CMK (cell line): ENCODE results near the gene EFCAB6.

Experiments
- DNase-seq: peaks from one replicate; pipeline ENCODE4 v3.0.0-alpha.2; 2010; ENCODE audit warnings: low read depth

EFCAB6 gene

DNA sequence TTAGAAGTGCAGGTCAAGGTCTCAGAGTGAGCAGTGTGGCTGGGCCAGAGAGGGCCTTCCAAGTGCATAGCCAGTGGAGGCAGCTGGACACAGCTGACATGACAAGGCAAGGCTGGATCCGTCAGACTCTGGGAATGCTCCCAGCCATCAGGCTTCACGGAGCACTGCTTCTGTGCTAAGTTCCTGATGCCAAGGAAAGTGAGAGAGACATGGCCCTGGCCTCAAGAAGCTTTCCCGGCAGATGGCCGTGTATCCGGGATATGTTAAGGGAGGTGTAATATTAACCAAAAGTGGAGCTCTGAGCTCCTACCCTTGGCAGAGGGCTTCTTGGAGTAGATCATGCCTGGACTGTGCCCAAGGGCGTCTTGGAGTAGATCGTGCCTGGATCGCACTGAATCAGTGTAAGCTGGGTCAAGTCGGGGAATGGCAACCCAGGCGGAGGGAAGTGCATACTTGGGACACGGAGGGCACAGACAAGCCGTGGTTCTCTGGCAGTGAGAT, 7.4 kb upstream of the EFCAB6 start:
- no peak for DNase-seq

DNA sequence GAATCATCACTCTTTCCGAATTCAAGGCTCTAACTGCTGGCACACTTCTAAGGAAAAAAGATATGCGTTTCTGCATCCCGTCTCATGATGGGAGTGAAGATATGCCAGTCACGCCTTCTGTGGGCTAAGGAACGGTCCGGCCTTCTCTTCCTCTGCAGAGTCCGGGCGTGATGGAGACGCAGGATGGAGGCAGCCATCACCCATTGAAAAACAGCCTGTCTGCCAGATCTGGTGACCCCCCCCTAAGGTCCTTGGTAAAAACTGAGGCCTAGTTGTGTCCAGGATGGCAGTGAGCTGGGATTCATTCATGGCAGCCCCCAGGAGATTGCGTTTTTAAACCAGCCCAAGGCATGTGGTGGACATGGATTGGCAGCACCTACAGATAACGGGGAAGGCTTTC, 6.9 kb upstream of the EFCAB6 start:
- no peak for DNase-seq

DNA sequence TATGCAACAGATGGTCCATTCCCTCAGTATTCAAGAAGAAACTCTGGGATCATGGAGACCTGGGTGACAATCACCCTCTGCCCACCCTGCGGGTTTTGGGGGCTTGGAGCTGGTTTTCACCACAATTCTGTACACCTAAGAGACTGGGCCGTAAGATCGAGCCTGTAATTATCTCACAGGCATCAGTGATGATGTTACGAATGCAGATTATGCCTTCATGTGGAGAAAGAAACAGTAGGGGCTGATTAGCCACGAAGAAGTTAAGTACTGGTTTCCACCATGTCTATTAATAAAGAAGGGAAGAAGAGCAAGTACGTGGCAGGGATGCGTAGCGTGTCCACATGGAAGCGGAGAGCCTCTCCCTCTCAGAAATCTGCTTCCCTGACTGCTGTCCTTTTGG, 5.3 kb upstream of the EFCAB6 start:
- DNase-seq, result no peak

DNA sequence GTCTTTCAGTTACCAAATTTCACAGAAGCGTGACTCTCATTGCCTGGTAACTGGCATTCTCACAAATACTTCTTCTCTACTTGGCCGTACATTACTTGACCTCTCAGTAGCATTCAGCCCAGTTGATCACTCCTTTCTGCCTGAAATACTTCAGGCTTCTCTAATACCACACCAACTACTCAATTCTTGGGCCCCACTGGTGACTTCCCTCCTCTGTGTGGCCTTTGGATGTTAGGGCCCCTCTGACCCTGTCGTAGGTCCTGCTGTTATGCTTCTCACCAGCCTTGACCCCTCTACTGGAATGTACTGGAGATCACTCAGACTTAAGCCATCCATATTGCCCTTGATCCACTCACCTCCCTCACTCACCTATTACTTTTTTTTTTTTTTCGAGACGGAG, 2.2 kb upstream of the EFCAB6 start:
- DNase-seq, result no peak

DNA sequence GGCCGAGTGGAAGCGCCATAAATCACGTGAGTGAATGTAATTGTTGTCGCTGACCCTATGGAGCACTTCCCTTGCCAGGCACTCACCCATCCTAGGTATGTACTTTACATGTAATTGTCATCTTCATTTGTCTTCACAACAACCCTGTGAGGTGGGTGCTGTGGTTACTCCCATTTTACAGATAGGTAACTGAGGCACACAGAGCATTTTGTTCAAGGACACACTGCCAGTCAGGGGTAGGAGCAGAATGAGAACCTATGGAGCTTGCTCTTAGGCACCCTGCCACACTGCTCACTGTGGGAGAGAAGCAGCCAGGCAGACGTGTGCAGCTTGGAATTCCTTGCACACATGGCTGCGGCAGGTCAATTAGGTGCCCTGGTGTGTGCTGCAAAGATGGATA, 785 bp upstream of the EFCAB6 start:
- DNase-seq, result no peak

DNA sequence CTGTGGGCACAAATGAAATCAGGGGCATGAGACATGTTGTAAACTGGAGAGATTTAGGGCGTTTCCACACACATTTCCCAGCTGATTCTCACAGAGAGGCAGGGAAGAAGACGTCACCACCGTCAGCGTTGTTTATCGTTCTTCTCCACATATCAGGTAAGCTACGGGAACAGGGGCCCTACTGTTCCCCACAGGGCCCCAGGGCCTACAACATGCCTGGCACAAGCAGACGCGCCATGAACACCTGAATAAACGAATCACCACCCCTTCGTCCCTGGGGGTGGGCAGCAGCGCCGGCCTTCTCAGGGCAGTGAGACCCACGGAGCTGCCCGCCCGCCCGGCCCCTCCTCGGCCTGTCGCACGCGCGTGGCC, 342 bp downstream of the EFCAB6 start:
- DNase-seq, result no peak

DNA sequence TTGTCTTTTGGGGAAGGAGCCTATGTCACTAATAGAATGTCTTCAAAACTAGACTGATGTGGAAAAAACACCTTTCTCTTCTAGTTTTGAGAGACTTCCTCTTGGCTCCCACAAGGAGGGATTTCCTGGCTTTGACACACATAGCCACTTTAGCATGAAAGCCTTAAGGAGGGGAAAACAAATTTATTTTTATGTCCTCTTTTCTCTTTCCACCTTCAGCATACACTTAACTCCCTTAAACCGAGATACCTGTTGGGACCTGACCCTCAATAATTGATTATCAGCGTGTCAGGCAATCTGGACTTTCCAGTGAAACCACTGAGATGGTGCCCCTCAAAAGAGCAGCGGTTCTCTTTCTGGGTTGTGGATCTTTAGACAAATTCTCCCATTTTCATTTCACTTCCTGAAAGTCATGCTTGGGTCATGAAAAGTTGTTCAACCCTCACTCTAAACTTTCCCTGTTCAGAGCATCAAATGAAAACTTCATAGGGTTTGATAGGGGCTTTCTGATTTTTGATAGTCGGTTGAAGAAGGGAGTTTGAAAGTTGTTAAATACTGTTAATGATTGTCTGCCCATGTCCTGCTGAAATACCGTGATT, 9.1 kb downstream of the EFCAB6 start:
- DNase-seq, result no peak

DNA sequence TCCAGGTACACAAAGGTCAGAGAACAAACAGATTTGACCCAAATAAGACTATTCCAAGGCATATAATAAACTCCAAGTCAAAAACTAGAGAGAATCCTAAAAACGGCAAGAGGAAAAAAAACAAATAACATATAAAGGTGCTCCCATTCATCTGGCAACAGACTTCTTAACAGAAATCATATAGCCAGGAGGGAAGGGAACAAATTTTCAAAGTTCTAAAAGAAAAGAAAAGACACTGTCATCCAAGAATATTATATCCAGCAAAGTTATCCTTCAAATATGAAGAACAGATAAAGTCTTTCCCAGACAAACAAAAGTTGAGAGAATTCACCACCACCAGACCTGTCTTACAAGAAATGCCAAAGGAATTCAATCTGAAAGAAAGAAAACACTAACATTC, 11.1 kb downstream of the EFCAB6 start:
- DNase-seq, result no peak

DNA sequence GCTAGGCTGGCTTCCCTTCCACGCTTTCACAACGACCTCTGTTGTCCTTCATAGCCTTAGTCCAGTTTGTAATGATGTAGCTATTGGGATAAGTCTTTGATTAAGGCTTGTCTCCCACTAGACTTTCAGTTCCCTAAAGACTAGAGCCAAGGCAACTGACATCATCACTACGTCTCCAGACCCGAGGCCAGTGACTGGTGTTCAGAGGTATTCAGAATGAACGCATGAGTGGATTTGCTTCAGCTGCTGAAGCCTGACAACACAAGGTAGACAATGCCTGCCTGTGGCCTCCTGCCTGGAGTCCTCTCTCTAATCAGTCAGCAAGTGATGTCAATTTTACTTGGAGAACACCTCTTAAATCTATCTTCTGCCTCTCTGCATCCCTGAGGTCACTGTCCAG, 13.6 kb downstream of the EFCAB6 start:
- no peak for DNase-seq

DNA sequence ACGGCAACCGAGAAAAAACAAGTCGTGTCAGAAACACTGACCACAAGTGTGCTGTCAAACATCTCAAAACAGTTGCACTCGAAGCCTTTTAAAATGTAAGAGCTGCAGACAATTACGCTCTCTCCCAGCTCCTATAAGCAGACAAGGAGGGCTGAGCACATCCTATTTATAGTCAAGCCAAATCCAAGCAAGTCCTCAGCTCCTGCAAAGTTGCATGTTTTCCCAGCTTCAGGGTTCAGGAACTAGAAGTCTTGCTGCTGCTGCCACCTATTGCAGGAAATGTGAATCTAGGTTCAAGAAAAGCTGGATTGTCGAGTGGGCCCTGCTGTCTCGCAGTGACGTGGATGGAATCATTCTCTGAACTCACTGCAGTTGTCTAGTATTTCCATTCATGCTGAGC, 15.5 kb downstream of the EFCAB6 start:
- DNase-seq, result no peak

DNA sequence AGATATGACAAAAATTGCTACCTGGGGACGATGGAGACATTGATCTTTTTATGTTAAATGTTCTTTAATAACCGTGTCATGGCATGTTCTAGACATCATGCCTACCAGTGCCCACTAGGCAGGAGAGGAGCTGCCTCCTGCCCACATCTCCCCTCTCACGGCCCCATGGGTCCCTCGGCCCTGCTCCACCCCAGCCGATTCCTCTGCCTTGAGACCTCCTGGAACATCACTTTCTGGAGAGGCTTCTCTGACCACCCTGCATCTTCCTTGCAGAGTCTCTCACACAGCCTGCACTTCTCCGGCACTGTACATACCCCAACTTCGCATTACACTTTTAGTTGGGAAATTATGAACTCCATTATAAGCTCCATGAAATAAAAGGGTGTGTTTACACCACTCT, 16.8 kb downstream of the EFCAB6 start:
- no peak for DNase-seq

DNA sequence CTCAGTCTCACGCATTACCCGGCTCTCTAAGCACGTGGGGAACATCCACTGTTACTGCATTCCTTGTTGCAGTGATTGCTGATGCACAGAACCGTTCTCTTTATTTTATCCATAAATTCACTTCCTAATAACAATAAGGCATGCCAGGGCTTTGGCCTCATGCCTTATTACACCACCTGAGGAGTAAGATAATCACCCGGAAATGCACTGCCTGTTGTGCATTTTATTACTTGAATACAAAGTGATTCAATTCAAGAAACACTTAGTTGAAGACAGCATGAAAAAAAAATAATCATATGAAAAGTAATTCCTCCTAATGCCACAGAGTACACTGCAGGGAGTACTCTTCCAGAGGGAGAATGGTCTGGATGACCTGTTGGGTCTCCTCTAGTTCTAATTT, 19.2 kb downstream of the EFCAB6 start:
- DNase-seq, result no peak

DNA sequence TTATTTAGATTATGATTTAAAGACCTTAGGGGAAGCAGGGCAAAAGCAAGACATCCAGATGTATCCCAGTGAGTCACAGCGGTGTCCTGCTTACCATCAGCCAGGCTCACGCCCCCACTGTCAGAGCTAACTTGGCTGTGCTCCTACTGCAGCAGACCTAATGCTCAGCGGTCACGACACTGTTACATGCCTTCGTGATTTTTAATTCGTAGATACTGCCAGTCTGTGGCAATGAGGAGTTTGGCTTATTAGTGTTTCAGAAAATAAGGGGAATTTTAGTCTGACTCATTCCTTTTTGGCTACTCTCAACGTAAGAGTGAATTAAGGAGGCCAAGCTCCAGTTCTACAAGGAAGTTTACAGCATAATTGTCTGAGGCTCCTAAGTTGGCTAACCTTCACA, 22.7 kb downstream of the EFCAB6 start:
- DNase-seq, result no peak

DNA sequence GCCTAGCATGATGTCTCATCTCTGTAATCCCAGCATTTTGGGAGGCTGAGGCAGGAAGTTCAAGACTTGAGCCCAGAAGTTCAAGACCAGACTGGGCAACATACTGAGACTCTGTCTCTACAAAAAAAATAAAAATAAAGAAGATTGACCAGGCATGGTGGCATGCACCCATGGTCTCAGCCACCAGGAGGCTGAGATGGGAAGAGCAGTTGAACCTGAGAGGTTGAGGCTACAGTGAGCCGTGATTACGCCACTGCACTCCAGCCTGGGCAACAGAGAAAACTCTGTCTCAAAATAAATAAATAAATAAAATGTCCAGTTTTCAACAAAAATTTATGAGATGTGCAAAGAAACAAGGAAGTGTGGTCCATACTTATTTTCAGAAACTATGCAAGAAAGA, 28.3 kb downstream of the EFCAB6 start:
- no peak for DNase-seq

DNA sequence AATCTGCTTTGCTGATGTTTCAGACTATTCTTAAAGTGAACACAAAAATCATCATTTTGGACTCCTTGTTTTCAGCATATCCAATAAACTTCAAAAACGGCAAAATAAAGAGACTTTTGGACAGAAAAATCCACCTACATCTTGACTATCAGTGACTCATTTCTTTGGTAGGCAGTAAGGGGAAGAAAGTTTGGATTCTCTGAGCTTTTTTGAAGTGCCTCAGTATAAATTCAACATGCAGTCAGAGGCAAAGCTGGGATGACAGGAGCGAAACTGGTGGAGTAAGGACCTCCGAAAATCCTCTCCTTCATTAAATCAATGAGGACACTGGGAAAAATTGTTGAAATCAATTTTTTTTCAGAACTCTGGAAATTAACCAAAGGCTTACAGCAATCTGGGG, 29.7 kb downstream of the EFCAB6 start:
- DNase-seq, result no peak

DNA sequence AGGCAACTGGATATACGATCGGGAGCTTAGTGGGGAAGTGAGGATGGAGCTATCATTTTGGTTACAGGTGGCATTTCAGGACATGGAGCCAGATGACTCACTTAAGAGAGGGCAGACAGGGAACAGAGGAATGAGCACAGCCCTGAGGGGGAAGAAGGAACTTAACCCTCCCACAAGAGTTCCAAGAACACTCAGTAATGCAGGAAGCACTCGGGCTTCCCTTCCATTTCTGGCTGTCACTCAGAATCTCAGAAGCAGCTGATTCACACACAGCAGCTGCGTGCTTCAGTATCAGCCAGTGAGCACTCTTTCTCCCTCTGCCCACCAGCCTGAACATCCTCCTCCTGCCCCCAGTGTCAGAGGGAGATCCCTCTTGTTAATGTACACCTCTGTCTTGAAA, 34.8 kb downstream of the EFCAB6 start:
- DNase-seq, result no peak

DNA sequence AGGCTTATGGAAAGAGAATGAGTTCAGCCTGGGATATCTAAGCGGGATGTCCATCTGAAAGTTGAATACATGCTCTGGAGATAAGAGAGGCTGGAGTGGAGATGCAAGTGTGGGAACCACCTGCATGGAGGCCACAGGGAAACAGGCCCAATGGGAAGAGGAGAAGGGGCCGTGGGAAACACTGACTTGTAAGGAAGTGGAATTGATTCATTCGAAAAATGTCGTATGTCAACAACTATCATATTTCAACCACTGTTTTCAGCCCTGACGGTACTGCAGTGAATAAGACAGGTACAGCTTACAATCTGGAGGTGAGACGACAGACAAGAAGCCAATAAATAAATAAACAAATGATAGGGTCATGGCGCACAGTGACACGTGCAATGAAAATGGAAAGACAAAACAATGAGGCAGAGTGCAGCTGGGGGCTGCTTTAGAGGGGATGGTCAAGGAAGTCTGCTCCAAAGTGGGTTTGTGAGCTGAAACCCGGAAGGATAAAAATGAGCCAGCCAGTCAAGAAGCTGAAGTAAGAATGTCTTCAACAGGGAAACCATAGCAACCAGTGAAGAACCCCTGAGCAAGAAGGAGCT, 35.9 kb downstream of the EFCAB6 start:
- no peak for DNase-seq

DNA sequence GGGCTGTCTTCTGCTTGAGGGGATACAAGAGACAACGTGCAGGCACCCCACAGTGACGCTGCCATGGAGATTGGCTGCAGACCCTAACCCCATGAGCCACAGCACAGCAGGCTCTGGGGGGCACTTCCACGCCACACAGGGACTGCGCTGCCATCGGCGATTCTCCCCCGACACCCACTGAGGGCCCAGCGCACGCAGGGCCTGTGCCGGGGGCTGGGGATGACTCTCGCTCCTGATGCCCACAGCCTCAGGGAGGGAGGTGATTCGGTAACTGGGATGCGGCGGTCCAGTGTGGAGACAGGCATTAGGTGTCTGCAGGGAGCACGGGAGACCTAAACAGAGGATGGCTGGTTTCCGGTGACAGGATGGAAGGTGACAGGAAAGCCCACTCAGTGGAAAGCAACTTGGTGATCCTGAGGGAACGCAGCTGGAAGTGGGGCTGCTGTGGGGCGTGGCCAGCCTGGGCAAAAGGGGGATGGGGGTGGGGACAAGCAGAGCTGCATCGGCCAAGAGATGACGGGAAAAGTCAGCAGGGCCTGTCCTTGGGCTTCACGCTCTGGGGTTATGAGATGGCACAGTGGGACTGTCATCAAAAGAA, 37.7 kb downstream of the EFCAB6 start:
- no peak for DNase-seq

DNA sequence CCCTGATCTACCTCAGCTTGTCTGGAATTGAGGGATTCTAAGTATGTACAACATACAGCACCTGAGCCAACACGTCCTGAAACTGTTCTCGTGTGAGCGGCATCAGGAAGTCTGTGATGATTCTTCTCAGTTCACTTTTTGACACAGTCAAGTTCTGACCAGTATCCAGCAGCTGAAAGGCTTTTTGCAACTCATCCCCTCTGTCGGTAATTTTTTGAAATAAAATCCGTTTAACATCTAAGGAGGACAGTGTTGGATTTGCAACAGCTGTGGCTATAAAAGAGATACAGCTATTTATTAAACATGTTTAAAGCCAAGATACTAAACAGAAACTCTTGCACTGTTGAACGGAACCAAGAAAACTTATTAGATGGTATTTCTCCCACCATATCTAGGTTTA, 39.3 kb downstream of the EFCAB6 start:
- DNase-seq, result no peak

DNA sequence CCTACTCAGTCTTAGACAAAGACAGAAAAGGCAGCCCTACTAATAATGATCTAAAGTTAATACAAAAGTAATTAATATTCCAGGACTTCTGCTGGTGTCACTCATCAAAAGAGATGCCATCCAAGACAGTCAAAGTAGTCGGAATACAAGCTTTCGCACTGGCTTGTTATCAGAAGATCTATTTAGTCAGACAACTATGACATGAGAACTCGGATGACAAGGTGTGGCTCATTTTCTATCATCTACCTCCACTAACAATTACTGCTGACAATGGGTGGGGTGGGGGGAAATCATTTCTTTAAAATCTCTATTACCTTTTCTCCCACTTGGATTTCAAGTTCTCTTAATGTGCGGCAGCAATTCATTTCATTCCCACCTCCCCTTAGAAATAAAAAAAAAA, 56.7 kb downstream of the EFCAB6 start:
- DNase-seq, result no peak

DNA sequence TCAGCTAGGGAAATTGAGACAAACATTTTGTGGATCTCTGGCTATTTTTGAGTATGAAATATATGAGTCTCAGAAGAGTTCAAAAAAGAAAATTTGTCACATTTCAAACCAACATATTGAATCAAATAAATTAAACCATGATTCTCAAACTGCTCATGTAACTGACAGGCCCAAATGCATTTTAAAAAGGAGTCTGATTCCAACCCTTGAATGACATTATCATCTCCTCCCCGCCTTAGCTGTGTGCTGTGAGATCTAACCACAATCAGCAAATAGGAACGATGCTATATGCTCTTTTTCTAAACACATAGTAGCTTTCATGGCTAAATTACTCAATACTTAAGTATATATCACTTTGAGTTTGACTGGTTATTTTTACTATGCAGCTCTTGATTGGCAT, 57.1 kb downstream of the EFCAB6 start:
- no peak for DNase-seq

DNA sequence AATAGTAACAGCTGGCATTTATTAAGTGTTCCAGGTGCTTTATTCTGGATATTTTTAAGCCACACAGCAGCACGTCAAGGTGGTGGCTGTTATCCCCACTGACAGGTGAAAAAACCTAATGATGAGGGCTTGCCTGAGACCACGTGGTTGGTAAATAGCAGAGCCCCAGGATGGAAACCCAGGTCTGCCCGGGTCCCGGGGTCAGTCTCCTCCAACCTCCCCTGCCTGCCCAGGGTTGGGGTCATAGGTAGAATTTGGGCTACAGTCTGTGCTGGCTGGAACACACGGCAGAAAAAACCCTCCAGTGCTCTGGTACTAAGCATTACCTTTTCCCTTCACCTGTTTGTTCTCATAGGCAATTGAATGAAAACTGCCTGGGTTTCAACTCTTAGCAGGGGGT, 57.9 kb downstream of the EFCAB6 start:
- DNase-seq, result no peak

DNA sequence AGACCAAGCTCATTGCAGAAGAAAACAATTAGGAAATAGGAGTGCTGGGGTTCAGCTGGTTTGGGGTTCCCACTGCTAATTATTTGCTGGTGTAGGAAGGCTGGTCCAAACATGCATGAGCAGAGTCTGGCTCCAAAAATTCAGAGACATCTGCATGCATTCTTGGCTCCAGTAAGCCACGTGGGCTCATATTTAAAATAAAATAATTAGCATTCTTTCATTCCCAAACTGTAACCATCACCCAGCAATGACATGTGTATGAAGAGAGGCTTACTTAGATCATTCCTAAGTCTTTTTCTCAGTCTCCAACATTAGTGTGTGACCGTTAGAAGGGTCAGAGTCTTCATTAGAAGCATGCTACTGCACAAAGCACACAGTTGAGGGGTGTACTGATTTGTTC, 58.4 kb downstream of the EFCAB6 start:
- DNase-seq, result no peak

DNA sequence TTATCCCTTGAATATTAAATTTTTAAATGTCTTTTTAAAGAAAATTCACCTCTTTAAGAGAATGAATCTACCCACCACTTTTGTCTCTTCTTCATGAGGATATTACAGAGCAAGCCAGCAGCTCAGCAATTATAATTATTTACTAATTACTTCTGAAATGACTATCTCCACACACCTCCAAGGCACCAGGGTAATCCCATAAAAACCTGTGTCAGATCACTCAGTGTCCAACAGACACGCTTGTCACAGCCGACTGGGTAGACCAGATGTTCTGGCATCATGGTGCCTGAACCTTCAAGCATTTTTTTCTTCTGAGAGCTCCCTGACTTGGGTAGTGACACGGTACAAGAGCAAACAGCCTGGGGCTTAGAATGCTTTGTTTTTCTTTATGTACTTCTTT, 61.4 kb downstream of the EFCAB6 start:
- DNase-seq, result no peak
